Activated B cell treated with CpG ODN at 0.5 μM for 24 hours (primary cell): ENCODE measurements around the gene RBM41. TPM values are rescaled to one million over a fixed set of nuclear protein-coding genes. Genes with fewer than 3 reads are reported as not detected.
"Not testable (repeated sequence)": the region's sequence is repeated elsewhere in the genome, so short reads cannot be mapped to it uniquely, and the experiment has no call there.

Experiments
- ATAC-seq: fragments of 200-7000 bp; cut with Tn5 transposase; one replicate; pipeline ENCODE4 v1.10.0; 2021; ENCODE audit warnings: low read depth, mild to moderate bottlenecking, moderate library complexity
- CTCF ChIA-PET: fragments of 350-600 bp; sonication (Branson Sonifier 250); formaldehyde crosslinking; loops from one replicate; lab custom pipeline; 2021; ENCODE audit warnings: antibody characterized with exemption; lab: Charles Lee
- POLR2A ChIA-PET: fragments of 350-600 bp; sonication (Branson Sonifier 250); formaldehyde crosslinking; loops from one replicate; lab custom pipeline; 2021; ENCODE audit warnings: antibody characterized with exemption; lab: Charles Lee
- DNase-seq: peaks from one replicate; pipeline ENCODE4 v3.0.0; 2022
- H3K27ac Mint-ChIP-seq: one replicate; pipeline ENCODE4 v1.8.0; 2020; ENCODE audit warnings: mixed read lengths
- H3K27me3 Mint-ChIP-seq: one replicate; pipeline ENCODE4 v1.8.0; 2021; ENCODE audit warnings: mixed read lengths
- H3K36me3 Mint-ChIP-seq: one replicate; pipeline ENCODE4 v1.8.0; 2021; ENCODE audit warnings: low read depth, mixed read lengths
- H3K4me1 Mint-ChIP-seq: one replicate; pipeline ENCODE4 v1.8.0; 2021; ENCODE audit warnings: mixed read lengths
- H3K4me3 Mint-ChIP-seq: one replicate; pipeline ENCODE4 v1.8.0; 2020; ENCODE audit warnings: mild to moderate bottlenecking, mixed read lengths
- H3K9me3 Mint-ChIP-seq: one replicate; pipeline ENCODE4 v1.8.0; 2020; ENCODE audit warnings: mixed read lengths
- intact Hi-C: fragments of 100-400 bp; cut with micrococcal nuclease; formaldehyde crosslinking; loops from one replicate; pipeline ENCODE4 v1.15.1; 2024
- total RNA-seq: library from RNA; stranded (reverse); gene quantifications from 2 replicates; pipeline ENCODE4 v1.2.3, GENCODE V29; 2022
- TF ChIP-seq, protein P1 (sequence below): fragments of 200-600 bp; IDR thresholded peaks from one replicate; pipeline ENCODE4 v1.8.0; 2022; ENCODE audit warnings: antibody characterized with exemption, mild to moderate bottlenecking

Gene RBM41
- total RNA-seq, 1 donor from 2014 or later: 18.5 TPM

DNA sequence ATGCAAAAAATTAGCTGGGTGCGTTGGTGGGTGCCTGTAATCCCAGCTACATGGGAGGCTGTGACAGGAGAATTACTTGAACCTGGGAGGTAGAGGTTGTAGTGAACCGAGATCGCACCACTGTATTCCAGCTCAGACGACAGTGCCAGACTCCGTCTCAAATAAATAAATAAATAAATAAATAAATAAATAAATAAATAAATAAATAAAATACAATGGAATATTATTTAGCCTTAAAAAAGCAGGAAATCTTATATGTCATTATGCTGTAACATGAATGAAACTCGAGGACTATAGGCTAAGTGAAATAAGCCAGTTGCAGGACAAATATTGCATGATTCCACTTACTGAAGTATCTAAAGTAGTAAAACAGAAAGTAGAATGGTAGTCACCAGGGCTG lies 42.5 kb downstream of the RBM41 start:
- ATAC-seq (no peak), DNase-seq (no peak)
- Mint-ChIP-seq H3K4me1 (peaks cover 4% of the 10 kb centered on the region), H3K36me3 (peaks cover 24% of the 10 kb centered on the region), H3K4me3 (no peak overlapping the region), H3K27me3 (no peaks in the 10 kb centered on the region), H3K27ac (no peak overlapping the region), H3K9me3 (peaks cover 10% of the 10 kb centered on the region)
- intact Hi-C loops: no loop called here
- TF ChIP-seq, protein P1, sequence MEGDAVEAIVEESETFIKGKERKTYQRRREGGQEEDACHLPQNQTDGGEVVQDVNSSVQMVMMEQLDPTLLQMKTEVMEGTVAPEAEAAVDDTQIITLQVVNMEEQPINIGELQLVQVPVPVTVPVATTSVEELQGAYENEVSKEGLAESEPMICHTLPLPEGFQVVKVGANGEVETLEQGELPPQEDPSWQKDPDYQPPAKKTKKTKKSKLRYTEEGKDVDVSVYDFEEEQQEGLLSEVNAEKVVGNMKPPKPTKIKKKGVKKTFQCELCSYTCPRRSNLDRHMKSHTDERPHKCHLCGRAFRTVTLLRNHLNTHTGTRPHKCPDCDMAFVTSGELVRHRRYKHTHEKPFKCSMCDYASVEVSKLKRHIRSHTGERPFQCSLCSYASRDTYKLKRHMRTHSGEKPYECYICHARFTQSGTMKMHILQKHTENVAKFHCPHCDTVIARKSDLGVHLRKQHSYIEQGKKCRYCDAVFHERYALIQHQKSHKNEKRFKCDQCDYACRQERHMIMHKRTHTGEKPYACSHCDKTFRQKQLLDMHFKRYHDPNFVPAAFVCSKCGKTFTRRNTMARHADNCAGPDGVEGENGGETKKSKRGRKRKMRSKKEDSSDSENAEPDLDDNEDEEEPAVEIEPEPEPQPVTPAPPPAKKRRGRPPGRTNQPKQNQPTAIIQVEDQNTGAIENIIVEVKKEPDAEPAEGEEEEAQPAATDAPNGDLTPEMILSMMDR: no peak
- ChIA-PET POLR2A (no interaction called here), CTCF (no interaction called here)

DNA sequence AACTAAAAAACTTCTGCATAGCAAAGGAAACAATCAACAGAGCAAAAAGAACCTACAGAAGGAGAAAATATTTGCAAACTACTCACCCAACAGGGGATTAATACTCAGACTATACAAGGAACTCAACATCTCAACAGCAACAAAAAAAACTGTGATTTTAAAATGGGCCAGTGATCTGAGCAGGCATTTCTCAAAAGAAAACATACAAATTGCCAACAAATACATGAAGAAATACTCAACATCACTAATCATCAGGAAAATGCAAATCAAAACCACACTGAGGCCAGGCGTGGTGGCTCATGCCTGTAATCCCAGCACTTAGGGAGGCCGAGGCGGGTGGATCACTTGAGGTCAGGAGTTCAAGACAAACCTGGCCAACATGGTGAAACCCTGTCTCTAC lies 60.9 kb downstream of the RBM41 start:
- ATAC-seq, H3K4me1 Mint-ChIP-seq, H3K9me3 Mint-ChIP-seq, intact Hi-C loops, DNase-seq, H3K27ac Mint-ChIP-seq, H3K36me3 Mint-ChIP-seq, CTCF ChIA-PET, H3K4me3 Mint-ChIP-seq, H3K27me3 Mint-ChIP-seq, POLR2A ChIA-PET: not testable (repeated sequence)

DNA sequence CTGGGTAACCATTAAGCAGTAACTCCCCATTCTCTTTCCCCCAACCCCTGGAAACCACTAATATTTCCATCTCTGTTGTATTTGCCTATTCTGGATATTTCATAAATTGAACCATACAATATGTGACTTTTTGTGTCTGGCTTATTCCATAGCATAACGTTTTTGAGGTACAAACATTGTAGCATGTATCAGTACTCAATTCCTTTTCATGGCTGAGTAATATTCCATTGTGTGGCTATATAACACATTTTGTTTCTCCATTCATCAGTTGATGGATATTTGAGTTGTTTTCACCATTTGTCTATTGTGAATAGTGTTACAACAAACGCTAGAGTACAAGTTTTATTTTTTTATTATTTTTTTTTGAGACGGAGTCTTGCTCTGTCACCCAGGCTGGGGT lies 63.6 kb downstream of the RBM41 start:
- no peaks in the 10 kb centered on the region for H3K27me3 Mint-ChIP-seq
- ChIA-PET POLR2A (no interaction called here), CTCF (no interaction called here)
- H3K27ac Mint-ChIP-seq: no peak overlapping the region
- intact Hi-C loops: no loop called here
- no peaks in the 10 kb centered on the region for H3K4me1 Mint-ChIP-seq
- no peaks in the 10 kb centered on the region for H3K9me3 Mint-ChIP-seq
- H3K4me3 Mint-ChIP-seq: no peak overlapping the region
- no peaks in the 10 kb centered on the region for H3K36me3 Mint-ChIP-seq
- no peak for ATAC-seq
- TF ChIP-seq, protein P1: no peak
- no peak for DNase-seq

DNA sequence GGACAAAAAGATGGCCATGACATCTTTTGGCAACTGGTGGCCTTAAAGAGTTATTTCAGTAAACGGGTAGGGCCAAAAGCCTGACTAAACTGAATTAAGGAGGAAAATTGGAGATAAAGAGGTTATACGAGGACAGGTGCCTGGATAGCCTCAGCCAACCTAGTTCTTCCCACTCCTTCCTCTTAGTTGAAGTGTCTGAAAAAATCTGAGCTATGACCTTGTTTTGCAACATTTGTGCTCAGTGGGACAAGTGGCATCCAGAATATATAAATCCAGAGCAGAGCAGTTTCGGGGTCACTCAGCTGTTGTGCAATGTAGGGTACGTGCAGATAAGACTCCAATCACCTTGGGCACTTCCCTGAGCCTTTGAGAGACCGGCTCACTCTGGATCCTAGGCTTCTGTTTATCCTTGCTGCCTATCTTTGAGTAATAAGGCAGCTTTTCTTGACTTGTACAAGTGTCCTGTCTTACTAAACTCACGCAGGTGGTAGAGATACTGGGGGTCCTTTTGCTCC lies 68.4 kb downstream of the RBM41 start:
- peaks cover 2% of the 10 kb centered on the region for H3K27me3 Mint-ChIP-seq
- H3K4me1 Mint-ChIP-seq: no peaks in the 10 kb centered on the region
- POLR2A ChIA-PET: no interaction called here
- DNase-seq (no peak), ATAC-seq (no peak)
- CTCF ChIA-PET: no interaction called here
- H3K27ac Mint-ChIP-seq: no peak overlapping the region
- H3K9me3 Mint-ChIP-seq: no peaks in the 10 kb centered on the region
- H3K4me3 Mint-ChIP-seq: no peak overlapping the region
- intact Hi-C loops: no loop called here
- TF ChIP-seq, protein P1: no peak
- no peaks in the 10 kb centered on the region for H3K36me3 Mint-ChIP-seq

DNA sequence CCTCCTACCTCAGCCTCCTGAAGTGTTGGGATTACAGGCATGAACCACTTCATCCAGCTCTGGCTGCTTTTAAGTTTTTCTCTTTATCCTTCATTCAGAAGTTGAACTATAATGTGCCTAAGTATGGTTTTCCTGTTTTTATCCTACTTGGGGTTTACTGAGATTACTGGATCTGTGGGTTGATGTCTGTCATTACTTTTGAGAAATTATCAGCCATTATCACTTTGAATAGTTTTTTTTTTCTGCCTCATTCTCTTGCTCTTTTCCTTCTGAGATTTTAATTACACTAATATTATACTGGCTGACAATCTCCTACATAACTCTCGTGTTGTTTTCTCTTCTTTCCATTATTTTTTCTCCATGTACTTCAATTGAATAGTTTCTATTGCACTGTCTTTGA lies 71.0 kb downstream of the RBM41 start:
- ATAC-seq: no peak
- no peaks in the 10 kb centered on the region for H3K9me3 Mint-ChIP-seq
- POLR2A ChIA-PET: no interaction called here
- TF ChIP-seq, protein P1: no peak
- CTCF ChIA-PET: no interaction called here
- intact Hi-C loops: no loop called here
- H3K4me1 Mint-ChIP-seq: no peaks in the 10 kb centered on the region
- no peak overlapping the region for H3K27ac Mint-ChIP-seq
- no peaks in the 10 kb centered on the region for H3K36me3 Mint-ChIP-seq
- peaks cover 3% of the 10 kb centered on the region for H3K27me3 Mint-ChIP-seq
- no peak overlapping the region for H3K4me3 Mint-ChIP-seq
- DNase-seq: no peak

DNA sequence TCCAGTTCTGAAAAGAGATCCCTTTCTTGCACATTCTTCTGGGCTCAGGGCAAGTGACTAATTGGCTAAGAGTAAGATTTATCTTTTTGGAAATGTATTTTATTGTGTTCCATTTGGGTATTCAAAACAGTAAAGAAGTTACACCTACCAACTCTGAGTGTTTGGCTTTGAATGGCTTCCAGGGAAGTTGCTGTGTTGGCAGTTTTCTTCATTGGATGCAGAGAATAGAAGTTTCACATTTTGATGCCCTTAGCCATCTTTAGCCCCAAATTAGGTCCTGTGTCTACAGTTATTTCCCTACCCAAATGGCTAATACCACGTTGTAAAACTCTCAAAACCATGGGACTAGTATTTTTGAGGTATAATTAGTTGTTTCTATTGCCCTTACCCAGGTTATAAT lies 88.9 kb downstream of the RBM41 start:
- no peaks in the 10 kb centered on the region for H3K36me3 Mint-ChIP-seq
- no peak overlapping the region for H3K4me3 Mint-ChIP-seq
- no peak for ATAC-seq
- peaks cover 3% of the 10 kb centered on the region for H3K27me3 Mint-ChIP-seq
- no peak for DNase-seq
- CTCF ChIA-PET: no interaction called here
- no peak overlapping the region for H3K27ac Mint-ChIP-seq
- TF ChIP-seq, protein P1: no peak
- no peaks in the 10 kb centered on the region for H3K4me1 Mint-ChIP-seq
- intact Hi-C loops: loop anchor here (10.0 kb wide), 1 partner anchor 135 kb away; no protein-coding TSS in a partner anchor
- H3K9me3 Mint-ChIP-seq: no peaks in the 10 kb centered on the region
- POLR2A ChIA-PET: no interaction called here
